HG03045 (cell line): ENCODE data around the gene UNC5B.
"Not testable (repeated sequence)": the region's sequence is repeated elsewhere in the genome, so short reads cannot be mapped to it uniquely, and the experiment has no call there.

ENCODE experiments used
- ATAC-seq: cut with Tn5 transposase; IDR thresholded peaks from one replicate; pipeline ENCODE4 v1.9.1; 2021; ENCODE audit warnings: mild to moderate bottlenecking, moderate library complexity; ENCODE audit not compliant: unreplicated experiment

UNC5B gene

GRCh38 chr10:71209352-71209715, 3.0 kb upstream of the UNC5B start:
- no peak for ATAC-seq

DNA sequence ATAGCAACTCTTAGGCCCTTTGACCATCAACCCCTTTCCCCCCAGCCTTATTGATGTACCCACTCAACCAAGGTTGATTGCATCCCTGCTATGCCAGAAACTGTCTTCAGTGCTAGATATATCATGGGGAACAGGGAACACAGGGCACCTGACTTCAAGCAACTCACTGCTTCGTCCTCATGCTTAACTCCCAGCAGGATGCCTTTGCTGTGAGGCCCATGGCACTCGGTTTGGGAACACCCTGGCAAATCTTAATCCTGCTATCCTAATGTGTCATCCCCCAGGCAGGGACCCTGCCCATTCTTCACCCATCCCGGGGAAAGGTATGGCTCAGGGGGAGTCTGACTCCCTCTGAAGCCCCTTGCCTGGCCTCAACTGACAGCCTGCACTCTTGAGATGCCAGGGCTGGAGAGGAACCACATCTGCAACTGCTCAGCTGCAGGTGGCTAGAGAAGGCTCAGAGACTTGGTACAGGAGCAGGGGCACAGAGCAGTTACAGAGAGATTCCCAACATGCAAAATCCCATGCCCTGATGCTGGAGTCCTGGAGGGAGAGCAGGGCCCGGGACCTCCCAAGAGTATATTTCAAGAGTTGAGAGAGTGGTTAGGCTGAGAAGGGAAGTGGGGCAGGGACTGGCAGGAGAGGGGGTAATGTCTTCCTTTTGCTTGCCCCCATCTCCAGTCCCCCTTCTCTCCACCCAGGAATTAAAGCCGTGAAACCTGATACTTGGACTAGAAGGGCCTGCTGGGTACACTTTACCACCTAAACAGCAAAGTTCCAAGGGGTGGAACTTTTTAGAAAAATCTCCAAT, 2.4 kb upstream of the UNC5B start:
- ATAC-seq, result no peak

DNA sequence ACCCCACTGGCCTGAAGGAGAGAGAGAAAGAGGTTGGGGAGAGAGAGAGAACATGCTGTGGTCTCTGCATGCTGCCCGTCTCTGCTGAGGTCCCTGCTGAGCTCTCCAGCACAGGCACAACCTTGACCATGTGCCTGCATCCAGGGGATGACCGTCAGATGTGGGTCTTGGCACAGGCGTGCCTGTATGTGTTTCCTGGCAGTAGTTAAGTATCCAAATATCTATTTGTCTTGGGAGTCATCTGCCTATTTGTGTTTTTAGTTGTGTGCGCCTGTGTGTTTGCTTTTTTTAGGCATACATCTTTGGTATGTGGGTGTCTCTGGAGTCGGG, 1.9 kb upstream of the UNC5B start:
- no peak for ATAC-seq

DNA sequence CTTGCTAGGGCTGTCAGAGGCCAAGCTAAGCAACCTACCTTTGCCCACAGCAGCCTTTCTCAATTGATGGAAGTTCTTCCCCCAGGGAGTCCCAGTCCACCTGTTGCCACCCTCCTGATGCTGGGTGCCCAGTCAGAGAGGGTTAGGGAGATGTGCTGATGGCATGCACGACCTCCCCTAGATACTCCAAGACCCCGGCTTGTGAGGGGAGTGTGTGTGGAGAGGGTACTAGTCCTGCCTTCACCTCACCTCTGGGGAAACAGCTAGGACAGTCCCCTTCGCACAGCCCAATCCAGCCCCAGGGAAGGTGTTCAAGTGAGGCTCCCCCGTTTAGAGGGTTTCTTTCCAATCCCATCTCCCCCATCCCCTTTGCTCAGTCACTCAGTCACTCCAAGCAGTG, 1.3 kb upstream of the UNC5B start:
- ATAC-seq, result no peak

DNA sequence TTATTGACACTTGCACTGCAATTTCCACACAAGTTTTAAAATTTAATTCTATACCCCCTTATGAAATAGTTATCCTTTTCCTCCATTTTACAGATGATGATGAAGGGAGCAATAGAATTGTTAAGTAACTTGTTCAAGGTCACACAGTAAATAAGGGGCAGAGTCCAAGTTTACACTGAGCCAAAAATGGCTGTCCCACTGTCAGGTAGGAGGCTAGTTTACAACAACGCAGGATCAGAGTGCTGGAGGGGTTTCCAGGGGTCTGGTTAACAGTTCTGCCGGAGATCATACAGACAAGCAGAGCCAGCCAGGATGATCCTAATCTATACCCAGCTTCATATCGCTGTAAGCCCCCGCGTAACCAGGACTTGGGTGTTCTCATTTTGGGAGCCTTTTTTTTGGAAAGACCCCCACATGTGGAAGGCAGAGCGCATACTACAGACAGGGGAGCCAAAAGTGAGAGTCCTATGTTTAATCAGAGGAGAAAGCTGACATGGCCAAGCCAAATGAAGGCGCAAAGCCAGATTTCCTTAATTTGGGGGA, 524 bp upstream of the UNC5B start:
- ATAC-seq, result no peak

GRCh38 chr10:71213127-71213621, 804 bp downstream of the UNC5B start:
- ATAC-seq, result no peak

DNA sequence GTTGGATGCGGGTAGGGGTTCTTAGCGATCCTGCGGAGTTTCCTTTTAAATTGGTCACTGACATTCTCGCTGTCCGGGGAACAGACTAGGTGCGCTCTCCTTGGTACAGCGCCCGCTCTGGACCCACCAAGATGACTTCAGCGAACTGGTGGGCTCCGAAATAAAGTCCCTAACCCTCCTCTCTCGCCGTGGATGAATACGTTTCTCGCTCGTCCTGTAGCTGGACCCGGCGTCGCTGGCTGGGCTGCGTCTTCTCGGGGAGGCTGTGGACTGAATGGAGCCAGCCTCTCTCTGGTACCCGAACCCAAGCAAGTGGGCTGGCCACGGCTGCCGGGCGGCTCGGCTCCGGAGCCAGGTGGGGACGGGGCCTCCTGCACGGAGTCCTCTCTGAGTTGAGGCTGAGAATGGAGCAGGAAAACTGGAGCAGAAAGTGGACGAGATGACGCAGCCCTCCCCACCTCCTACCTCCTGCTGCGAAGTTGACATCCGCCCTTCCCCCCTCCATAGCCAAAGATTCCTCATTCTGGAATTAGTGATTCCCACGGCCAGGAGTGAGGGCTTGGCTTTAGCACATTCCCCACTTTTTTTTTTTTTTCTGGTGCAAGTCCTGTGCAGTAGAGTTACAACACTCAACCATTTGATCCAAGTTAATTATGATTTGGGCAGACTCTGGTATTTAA, 1.5 kb downstream of the UNC5B start:
- ATAC-seq, result no peak

DNA sequence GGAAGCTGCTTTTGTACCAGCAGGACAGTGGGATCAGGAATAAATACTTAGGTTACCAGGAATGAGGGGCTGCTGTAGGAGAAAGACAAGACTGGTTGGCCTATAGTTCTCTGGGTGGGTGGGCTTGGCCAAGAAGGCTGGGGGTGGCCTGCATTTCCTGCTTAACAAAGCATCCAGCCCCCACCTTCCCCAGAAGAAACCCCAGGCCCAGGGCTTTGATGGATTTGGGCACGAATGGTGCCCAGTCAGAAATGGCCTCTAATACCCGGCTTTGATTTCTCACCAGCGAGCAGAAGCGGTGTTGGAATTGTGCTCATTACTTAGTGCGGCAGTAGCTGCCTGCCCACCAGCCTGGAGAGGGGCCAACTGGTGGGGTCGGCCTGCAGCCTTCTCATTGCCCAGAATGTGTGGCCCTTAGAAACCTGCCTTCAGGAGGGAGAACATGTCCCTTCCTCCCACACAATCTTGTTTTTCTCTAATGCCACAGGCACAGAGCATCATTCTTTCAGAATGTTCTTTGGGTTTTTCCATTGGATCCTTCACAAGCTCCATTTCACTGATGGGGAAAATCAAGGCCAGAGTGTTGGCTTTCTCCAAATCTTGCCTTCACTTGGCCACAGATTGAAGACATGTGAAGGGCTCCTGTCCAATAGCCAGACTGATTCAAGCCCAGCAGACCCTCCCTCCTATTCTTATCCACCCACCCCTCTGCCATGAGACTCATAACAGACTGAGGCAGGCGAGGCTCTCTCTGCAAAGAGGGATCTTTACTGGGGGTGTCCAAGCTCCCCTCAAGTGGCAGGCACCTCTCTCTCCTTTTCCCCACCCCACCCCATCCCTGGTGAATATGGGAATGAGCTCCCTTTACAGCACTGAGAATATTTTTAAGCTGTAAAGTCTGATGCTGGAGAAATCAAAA, 2.5 kb downstream of the UNC5B start:
- no peak for ATAC-seq

GRCh38 chr10:71216363-71216695, 4.0 kb downstream of the UNC5B start:
- ATAC-seq, result no peak

DNA sequence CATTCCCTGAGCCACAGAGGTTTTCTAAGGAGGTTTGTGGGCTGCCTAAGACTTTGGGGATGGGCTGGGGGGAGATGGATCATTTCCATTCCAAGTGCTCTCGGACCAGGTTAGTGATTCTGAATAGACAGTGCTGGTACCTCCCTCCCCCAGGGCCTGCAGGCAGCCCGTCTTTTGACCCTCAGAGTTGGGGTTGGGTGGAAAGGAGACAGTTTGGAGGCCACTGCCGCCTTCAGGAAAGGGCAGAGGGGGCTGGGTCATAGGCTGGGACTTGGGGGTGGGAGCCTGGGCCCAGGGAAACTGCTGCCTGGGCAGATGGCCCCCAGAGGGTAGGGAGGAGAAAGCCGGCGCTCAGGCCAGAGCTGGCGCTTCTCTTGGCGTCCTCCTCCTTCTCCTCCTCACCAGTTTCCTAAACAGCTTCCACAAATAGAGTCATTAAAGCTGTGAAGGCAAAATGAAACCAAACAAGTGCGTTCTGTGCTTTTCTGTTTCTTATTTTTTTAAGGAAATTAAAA, 4.4 kb downstream of the UNC5B start:
- ATAC-seq, result no peak

DNA sequence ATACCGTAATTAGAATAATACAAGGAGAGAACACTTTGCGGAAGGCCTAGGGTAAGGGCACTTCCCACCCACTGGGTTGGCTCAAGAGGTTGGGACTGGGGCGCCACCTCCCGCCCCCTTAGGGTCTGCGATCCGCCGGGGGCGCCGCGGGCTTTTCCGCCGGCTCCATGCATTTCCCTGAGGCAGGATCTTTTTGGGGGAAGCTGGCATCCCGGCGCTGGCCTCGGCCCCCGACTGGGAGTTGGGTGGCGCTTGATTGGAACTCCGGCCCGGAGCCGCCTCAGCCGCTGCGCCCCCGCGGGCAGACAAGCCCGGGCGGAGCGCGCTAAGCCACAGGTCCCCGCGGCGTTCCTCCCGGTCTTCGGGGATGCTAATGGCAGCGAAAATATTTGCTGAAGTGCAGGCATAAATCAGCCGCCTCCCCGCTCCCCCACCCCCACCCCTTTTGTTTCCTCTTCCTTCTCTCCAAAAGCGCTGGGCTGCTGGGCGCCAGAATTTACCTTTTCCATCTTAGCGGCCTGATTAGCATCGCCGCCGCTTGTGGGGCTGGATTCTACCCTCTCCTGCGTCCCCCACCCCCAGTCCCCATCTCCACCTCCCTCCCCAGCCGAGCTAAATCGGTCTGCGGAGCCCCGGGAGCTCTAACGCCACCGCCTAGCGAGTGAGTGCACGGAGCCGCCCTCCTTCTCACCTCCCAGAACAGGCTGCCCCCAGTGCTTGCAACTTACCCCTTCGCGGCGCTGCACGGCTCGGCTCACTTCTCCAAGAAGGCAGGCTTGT, 5.1 kb downstream of the UNC5B start:
- ATAC-seq, result no peak

GRCh38 chr10:71218046-71218650, 5.8 kb downstream of the UNC5B start:
- no peak for ATAC-seq

DNA sequence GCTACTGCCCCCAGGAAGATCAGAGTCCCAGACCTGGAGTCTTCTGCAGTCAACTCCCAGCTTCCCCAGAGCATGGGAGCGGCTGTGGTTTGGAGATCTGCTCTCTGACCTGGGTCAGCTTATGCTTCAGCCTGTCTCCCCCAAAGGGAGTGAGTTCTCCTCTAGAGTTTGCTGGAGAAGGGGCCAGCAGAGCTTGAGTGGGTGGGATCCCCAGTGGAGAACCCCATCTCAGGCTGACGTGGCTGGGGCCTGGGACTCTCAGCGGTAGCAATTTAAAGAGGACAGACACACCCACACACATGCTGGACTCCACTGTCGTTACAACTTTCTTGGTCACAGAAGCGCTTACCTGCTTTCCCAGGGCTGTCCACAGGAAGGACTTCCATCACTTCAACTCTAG, 6.3 kb downstream of the UNC5B start:
- no peak for ATAC-seq

DNA sequence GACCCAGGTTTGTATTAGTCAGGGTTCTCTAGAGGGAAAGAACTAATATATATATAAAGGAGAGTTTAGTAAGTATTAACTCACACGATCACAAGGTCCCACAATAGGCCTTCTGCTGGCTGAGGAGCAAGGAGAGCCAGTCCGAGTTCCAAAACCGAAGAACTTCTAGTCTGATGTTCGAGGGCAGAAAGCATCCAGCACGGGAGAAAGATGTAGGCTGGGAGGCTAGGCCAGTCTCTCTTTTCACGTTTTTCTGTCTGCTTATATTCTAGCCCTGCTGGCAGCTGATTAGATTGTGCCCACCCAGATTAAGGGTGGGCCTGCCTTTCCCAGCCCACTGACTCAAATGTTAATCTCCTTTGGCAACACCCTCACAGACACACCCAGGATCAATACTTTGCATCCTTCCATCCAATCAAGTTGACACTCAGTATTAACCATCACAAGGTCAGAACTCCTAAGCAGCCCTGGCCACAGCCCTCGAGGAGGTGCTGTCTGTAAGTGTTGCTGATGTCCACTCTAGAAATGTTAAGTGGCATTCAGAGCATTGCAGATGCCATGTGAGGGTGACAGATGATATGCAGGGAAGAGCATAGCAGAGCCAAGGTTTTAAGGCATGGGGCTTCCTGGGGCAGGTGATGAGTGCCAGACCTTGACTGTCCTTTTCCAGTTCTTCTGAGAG, 7.0 kb downstream of the UNC5B start:
- ATAC-seq, result not testable (repeated sequence)

DNA sequence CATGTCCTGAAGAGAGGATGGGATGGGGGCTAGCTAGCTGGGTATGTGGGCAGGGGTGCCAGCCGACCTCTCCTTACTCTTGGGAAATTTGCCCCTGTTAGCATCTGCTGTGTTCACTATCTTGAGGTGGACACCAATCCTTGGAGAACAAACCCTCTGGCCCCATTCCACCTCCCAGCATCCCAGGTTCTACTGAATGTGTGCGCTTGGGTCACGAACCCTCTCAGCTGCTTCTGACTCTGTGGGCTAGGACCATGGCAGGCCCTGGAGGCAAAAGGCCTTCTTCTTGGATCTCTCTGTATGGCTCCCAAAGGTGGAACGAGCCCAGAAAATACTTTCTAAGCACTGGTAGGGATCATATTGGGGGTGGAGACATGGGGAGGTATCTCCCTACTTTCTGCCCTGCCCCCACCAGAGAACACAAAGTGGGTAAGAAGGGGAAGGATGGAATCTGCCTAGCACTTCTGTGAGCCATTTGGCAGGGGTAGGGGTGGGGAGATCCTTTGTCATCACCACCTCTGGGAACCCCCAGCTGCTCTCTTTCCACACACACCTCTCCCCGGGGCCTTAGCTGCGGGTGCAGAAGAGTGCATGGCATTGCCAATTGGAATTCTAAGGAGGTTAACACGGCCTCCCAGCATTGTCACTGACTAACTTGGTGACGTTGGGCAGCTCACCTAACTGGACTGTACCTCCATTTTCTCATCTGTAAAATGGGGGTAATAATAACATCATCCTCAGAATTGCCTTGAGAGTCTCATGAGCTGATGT, 7.7 kb downstream of the UNC5B start:
- no peak for ATAC-seq

- ATAC-seq, result no peak
Measured at GRCh38 chr10:71220689-71221540, 8.5 kb downstream of the UNC5B start.

GRCh38 chr10:71221586-71222202, 9.3 kb downstream of the UNC5B start:
- no peak for ATAC-seq
